HepG2 (cell line): ENCODE data around the gene AIDA. TPM values are rescaled to one million over a fixed set of nuclear protein-coding genes. Genes with fewer than 3 reads are reported as not detected.

ENCODE experiments used
- DNMT3B ChIP-seq: conservative IDR thresholded peaks from 2 replicates; pipeline ENCODE4 v1.6.1; 2016; ENCODE audit warnings: missing biosample characterization, control low read depth
- ETV6 ChIP-seq: sonication (generic); formaldehyde crosslinking; conservative IDR thresholded peaks from 2 replicates; pipeline ENCODE4 v1.4.0; 2020; ENCODE audit warnings: missing genetic modification reagents
- GPN1 ChIP-seq: sonication (generic); formaldehyde crosslinking; IDR thresholded peaks from 2 replicates; pipeline ENCODE4 v1.5.1; 2020; ENCODE audit warnings: missing genetic modification reagents, borderline replicate concordance
- HMG20A ChIP-seq: IDR thresholded peaks from 2 replicates; pipeline ENCODE4 v1.6.1; 2016; ENCODE audit warnings: borderline replicate concordance
- MLLT10 ChIP-seq: sonication (generic); formaldehyde crosslinking; IDR thresholded peaks from 2 replicates; pipeline ENCODE4 v1.4.0; 2020; ENCODE audit warnings: missing genetic modification reagents
- RELA ChIP-seq: sonication (generic); formaldehyde crosslinking; IDR thresholded peaks from 2 replicates; pipeline ENCODE4 v1.4.0; 2020; ENCODE audit warnings: missing genetic modification reagents
- ZNF598 ChIP-seq: sonication (generic); formaldehyde crosslinking; IDR thresholded peaks from 2 replicates; pipeline ENCODE4 v1.5.1; 2020; ENCODE audit warnings: mild to moderate bottlenecking, missing genetic modification reagents, borderline replicate concordance
- ZNF776 ChIP-seq: sonication (generic); formaldehyde crosslinking; IDR thresholded peaks from 2 replicates; pipeline ENCODE4 v1.4.0; 2020; ENCODE audit warnings: mild to moderate bottlenecking, missing genetic modification reagents
- polyA plus RNA-seq, 8 experiments: library from polyadenylated mRNA; depleted of rRNA in 3 of 8; stranded (reverse) in 7 of 8; unstranded in 1 of 8; fragments of >200 nt; fragmentation: Illumina TruSeq in 4 of 8; extraction: Trizol in 4 of 8; gene quantifications; 2 replicates each; pipeline versions ENCODE4 v1.2.1 to v1.2.3, GENCODE V29; 2011 to 2016; ENCODE audit warnings: low read depth in 4 of 8, missing spikeins in 1 of 8, mixed read lengths in 1 of 8; ENCODE audit not compliant: insufficient read depth in 1 of 8
- total RNA-seq, 5 experiments: library from RNA; depleted of rRNA; stranded (reverse); fragments of >200 nt; fragmentation: Illumina TruSeq; extraction: Trizol; gene quantifications; 2 replicates each; pipeline ENCODE4 v1.2.3, GENCODE V29; 2016; ENCODE audit warnings: low read depth in 1 of 5
- TF ChIP-seq, protein P1 (sequence below): fragments of 450-650 bp; IDR thresholded peaks from 2 replicates; pipeline ENCODE4 v1.6.1; 2017; ENCODE audit warnings: mild to moderate bottlenecking
- TF ChIP-seq, protein P2 (sequence below): IDR thresholded peaks from 2 replicates; pipeline ENCODE4 v1.6.1; 2018; ENCODE audit warnings: missing genetic modification reagents, mild to moderate bottlenecking, missing compliant biosample characterization
- TF ChIP-seq, protein P3 (sequence below): IDR thresholded peaks from 2 replicates; pipeline ENCODE4 v1.6.1; 2016; ENCODE audit warnings: missing compliant biosample characterization, missing genetic modification reagents, borderline replicate concordance
- TF ChIP-seq, protein P4 (sequence below): sonication (generic); formaldehyde crosslinking; IDR thresholded peaks from 2 replicates; pipeline ENCODE4; 2020; ENCODE audit warnings: missing genetic modification reagents, mild to moderate bottlenecking, borderline replicate concordance
- TF ChIP-seq, protein P5 (sequence below): sonication (generic); formaldehyde crosslinking; IDR thresholded peaks from 2 replicates; pipeline ENCODE4 v1.5.0; 2020; ENCODE audit warnings: mild to moderate bottlenecking, missing genetic modification reagents

AIDA gene
- total and polyA plus RNA-seq, 2 of the 13 experiments (the other 11 are each of a cell fraction or from before 2014, with no cell fraction given), result 17.5 to 35.4 TPM

DNA sequence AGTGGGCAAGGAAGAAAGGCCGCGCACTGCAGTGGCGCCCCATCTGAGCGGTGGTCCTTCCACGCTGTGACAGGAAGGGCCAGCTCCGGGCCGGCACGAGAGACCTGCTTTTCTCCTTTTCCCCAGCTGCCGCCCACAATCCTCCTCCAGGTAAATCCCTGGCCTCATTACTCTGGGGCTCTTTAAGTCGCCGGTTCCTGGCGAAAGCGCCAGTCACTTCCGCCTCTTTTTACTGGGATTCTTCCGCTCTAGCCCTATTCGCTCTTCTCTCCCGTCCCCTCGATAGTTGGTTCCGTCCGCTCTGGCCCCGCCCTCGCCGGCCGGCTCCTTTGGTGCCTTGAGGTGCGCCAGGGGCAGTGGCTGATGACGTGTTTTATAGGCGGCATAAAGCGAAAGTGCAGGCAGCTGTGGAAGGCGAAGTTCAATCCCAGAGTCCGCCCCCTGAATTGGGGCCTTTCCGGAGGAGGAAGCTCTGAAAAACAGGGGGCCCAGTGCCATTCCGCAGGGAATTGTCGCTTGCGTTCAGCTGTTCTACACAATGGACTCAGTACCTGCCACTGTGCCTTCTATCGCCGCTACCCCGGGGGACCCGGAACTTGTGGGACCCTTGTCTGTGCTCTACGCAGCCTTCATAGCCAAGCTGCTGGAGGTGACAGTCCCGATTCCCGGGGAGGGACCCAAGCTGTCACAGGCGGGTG, 68.2 kb downstream of the AIDA start (continued):
- TF ChIP-seq ZNF598 (peak; percentile 43; the same call in 1 of the 2 replicates), MLLT10 (CRISPR knock-in tag) (no peak), ZNF776 (no peak), ETV6 (CRISPR knock-in tag) (0 out of 2 replicates have a peak, but pooled peaks have one; percentile 41), GPN1 (CRISPR knock-in tag) (no peak), DNMT3B (CRISPR knock-in tag) (no peak; the same call in 1 of the 2 replicates), RELA (CRISPR knock-in tag) (no peak), HMG20A (CRISPR knock-in tag) (peak; percentile 36; the same call in 1 of the 2 replicates)
- TF ChIP-seq, protein P1, sequence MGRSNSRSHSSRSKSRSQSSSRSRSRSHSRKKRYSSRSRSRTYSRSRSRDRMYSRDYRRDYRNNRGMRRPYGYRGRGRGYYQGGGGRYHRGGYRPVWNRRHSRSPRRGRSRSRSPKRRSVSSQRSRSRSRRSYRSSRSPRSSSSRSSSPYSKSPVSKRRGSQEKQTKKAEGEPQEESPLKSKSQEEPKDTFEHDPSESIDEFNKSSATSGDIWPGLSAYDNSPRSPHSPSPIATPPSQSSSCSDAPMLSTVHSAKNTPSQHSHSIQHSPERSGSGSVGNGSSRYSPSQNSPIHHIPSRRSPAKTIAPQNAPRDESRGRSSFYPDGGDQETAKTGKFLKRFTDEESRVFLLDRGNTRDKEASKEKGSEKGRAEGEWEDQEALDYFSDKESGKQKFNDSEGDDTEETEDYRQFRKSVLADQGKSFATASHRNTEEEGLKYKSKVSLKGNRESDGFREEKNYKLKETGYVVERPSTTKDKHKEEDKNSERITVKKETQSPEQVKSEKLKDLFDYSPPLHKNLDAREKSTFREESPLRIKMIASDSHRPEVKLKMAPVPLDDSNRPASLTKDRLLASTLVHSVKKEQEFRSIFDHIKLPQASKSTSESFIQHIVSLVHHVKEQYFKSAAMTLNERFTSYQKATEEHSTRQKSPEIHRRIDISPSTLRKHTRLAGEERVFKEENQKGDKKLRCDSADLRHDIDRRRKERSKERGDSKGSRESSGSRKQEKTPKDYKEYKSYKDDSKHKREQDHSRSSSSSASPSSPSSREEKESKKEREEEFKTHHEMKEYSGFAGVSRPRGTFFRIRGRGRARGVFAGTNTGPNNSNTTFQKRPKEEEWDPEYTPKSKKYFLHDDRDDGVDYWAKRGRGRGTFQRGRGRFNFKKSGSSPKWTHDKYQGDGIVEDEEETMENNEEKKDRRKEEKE, result no peak
- TF ChIP-seq, protein P2, sequence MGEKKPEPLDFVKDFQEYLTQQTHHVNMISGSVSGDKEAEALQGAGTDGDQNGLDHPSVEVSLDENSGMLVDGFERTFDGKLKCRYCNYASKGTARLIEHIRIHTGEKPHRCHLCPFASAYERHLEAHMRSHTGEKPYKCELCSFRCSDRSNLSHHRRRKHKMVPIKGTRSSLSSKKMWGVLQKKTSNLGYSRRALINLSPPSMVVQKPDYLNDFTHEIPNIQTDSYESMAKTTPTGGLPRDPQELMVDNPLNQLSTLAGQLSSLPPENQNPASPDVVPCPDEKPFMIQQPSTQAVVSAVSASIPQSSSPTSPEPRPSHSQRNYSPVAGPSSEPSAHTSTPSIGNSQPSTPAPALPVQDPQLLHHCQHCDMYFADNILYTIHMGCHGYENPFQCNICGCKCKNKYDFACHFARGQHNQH (CRISPR knock-in tag), result peak; percentile 75; the same call in 1 of the 2 replicates
- TF ChIP-seq, protein P3, sequence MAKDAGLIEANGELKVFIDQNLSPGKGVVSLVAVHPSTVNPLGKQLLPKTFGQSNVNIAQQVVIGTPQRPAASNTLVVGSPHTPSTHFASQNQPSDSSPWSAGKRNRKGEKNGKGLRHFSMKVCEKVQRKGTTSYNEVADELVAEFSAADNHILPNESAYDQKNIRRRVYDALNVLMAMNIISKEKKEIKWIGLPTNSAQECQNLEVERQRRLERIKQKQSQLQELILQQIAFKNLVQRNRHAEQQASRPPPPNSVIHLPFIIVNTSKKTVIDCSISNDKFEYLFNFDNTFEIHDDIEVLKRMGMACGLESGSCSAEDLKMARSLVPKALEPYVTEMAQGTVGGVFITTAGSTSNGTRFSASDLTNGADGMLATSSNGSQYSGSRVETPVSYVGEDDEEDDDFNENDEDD (CRISPR knock-in tag), result no peak; the same call in 1 of the 2 replicates
- TF ChIP-seq, protein P4, sequence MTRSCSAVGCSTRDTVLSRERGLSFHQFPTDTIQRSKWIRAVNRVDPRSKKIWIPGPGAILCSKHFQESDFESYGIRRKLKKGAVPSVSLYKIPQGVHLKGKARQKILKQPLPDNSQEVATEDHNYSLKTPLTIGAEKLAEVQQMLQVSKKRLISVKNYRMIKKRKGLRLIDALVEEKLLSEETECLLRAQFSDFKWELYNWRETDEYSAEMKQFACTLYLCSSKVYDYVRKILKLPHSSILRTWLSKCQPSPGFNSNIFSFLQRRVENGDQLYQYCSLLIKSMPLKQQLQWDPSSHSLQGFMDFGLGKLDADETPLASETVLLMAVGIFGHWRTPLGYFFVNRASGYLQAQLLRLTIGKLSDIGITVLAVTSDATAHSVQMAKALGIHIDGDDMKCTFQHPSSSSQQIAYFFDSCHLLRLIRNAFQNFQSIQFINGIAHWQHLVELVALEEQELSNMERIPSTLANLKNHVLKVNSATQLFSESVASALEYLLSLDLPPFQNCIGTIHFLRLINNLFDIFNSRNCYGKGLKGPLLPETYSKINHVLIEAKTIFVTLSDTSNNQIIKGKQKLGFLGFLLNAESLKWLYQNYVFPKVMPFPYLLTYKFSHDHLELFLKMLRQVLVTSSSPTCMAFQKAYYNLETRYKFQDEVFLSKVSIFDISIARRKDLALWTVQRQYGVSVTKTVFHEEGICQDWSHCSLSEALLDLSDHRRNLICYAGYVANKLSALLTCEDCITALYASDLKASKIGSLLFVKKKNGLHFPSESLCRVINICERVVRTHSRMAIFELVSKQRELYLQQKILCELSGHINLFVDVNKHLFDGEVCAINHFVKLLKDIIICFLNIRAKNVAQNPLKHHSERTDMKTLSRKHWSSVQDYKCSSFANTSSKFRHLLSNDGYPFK (CRISPR knock-in tag), result peak; percentile 98; the same call in 1 of the 2 replicates
- TF ChIP-seq, protein P5, sequence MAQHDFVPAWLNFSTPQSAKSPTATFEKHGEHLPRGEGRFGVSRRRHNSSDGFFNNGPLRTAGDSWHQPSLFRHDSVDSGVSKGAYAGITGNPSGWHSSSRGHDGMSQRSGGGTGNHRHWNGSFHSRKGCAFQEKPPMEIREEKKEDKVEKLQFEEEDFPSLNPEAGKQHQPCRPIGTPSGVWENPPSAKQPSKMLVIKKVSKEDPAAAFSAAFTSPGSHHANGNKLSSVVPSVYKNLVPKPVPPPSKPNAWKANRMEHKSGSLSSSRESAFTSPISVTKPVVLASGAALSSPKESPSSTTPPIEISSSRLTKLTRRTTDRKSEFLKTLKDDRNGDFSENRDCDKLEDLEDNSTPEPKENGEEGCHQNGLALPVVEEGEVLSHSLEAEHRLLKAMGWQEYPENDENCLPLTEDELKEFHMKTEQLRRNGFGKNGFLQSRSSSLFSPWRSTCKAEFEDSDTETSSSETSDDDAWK (CRISPR knock-in tag), result no peak
